NCI-H2029 (cell line): Measurements from ENCODE around the gene USP2.

Source experiments
- DNase-seq: peaks from one replicate; lab custom pipeline; 2025; lab: John Stamatoyannopoulos, UW

USP2 gene

GRCh38 chr11:119363081-119363850, 18.2 kb downstream of the USP2 start:
- peak; percentile 50 for DNase-seq

DNA sequence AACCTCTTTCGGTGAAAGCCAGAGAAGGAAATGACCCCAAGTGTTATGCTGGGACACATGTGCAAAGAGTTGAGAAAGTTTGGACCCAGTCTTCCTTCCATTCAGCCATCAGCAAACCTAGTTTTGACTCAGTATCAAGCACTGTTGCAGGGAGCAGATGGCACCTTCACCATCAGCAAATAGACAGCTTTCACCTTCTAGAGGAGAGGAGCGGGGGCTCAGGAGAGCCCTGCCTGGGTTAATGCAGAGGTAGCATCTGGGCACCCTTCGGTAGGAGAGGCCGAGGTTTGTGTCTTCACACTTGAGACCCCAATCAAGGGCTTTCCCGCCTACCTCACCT, 18.8 kb downstream of the USP2 start:
- no peak for DNase-seq

DNA sequence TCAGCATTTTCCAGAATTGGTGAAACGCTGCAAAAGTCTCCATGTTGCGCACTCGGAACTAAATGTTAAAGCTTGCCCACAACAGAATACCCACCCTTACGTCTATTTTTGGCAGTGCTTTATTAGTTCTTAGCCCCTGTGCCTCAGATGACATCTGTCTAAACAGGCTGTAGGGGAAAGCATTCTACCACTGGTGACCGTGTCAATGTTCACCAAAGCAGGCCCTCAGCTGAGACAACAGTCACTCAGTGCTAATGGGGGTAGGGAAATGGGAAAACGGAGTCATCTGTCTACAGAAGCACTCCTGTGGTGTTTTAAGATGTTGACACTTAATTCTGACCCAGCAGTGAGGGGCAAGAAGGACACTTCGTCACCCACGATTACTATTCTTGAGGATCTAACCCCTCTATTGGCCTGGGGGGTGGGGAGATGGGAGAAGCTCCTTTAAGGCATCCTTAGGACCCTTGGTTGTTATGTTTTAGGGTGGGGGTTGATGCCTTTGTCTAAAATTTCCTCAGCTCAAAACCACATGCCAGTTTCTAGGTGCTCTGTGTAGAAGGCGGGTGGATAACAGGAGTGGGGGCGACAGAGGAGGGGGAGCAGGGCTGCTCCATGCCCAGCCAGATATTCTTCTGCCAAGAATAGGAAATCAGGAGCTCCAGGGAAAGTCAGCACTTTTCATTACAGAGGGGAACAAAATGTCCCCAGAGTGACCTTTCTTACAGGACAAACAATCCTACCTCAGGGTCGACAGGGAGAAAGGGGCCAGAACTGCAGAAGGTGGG, 19.4 kb downstream of the USP2 start:
- DNase-seq: no peak

DNA sequence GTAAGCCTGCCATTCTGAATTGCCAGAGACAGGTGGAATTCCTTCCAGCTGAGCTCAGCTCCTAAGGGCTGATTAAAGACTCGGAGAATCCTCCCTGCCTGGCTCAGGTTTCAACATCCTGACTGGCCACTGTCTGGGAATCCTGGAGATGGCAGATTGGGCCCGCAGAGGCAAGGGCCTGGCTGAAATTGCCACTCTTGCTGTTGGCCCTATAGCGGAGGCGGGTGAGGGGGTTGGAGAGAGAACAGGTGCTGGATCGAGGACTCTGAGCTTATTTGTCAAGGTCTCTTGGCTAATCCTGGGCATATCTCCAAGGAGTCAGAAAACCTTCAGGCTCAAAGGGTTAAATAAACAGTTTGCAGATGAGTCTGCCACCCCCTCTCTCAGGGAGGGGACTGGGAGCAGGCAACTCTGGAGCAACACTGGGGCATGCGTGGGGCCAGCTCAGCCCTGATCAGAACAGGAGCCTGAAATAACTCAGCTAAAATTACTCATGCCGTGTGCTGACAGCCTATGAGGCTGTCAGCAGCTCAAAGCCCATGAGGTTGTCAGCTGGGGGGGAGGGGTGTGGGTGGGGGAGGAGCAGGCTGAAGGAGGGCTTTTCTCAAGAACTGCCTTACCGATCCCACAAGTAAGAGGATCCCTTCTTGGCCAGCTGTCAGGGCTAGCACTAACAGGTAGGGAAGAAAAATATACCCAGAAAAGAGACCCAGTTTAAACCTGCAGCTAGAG, 20.3 kb downstream of the USP2 start:
- DNase-seq: peak; percentile 92

- no peak for DNase-seq
Measured at GRCh38 chr11:119359365-119360214, 21.9 kb downstream of the USP2 start.

GRCh38 chr11:119357074-119357473, 24.4 kb downstream of the USP2 start:
- no peak for DNase-seq

DNA sequence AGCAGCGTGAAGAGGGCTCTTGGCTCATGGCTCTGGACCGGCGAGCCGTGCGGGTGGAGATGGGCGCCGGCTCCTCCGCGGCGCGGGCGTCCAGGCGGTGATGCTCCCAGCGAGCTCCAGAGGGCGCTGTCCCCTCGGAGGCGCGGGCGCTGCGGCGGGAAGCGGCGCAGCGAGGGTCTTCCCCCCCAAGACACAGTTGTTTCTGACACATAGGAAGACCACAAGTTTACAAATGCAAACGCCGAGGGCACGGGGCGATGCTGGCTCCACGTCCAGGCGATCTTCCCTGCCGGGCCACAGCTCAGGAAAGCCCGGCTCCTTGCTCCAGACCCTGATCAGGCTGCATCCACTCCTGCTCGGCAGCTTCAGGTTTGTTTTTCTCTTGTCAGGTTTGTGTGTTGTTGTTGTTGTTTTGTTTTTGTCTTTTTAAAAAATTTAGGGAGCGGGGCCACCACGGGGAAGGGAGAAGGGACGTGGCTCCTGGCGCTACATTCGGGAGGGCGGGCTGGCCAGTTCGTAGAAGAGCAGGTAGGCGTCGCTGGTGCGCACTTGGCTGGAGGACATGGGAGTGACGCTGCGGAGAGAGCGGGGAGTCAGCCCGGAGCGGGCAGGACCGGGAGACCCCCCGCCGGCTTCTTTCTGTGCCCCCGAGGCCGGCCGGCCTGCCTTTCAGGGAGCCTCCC, 25.0 kb downstream of the USP2 start:
- no peak for DNase-seq

GRCh38 chr11:119355091-119355843, 26.2 kb downstream of the USP2 start:
- no peak for DNase-seq

DNA sequence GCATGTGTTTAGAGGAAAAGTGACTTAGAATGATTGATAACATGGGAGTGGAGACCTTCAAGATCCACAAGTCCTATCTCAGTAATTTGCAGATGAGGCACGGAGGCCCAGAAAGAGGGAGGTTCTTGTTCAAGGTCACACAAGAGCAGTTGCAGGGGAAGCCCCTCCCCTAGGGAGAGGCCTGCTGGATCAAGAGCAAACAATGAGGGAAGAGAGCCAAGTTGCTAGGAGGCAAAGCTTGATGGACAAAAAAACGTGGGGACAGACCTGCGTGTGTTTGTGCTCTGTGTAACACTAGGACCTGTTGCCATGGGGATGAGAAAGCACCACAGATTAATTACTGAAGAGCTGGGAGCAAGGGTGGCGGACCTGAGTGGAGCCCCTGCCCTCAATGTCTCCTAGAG, 28.6 kb downstream of the USP2 start:
- DNase-seq: peak; percentile 93

DNA sequence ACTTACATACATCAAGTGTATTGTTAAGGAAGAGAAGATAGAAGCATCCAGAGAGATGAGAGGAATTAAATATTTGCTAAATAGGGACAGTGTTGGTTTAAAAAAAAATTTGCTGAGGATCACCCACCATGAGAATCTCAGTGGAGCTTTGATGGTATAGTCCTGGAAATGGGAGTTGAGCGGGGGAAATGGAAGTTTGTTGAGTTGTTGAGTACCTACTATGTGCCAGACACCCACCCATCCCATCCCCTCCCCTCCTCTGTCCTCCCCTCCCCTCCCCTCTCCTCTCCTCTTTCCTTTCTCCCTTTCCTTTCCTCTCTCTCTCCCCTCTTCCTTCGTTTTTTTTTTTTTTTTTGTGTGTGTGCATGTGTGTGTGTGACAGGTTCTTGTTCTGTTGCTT, 30.3 kb downstream of the USP2 start:
- no peak for DNase-seq

GRCh38 chr11:119350302-119350701, 31.2 kb downstream of the USP2 start:
- DNase-seq: no peak

DNA sequence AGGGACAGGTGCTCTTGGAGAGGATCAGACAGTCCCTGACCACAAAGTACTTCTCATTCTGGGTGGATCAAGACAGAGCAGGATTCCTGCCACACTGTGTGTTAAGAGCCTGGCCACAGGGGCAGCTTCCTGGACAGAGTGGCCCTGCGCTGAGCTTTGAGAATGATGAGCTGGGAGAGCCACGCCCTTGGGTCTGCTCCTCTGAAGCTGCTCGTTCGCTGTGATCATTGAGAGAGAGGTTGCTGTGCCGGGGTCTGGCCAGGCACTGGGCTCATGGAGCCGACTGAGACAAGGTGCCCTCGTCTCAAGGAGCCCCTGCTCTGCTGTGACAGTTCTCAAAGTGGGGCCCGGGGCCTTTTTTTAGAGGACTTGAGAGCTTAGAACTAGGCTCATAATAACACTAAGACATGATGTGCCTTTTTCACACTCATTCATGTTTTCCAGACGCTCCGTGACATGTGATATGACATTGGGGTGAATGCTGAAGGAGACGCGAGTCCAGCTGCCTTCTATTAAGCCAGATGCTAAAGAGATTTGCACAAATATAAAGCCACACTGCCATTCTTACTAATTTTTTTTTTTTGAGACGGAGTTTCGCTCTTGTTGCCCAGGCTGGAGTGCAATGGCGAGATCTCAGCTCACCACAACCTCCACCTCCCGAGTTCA, 33.4 kb downstream of the USP2 start:
- no peak for DNase-seq

GRCh38 chr11:119347242-119347641, 34.2 kb downstream of the USP2 start:
- DNase-seq: no peak

DNA sequence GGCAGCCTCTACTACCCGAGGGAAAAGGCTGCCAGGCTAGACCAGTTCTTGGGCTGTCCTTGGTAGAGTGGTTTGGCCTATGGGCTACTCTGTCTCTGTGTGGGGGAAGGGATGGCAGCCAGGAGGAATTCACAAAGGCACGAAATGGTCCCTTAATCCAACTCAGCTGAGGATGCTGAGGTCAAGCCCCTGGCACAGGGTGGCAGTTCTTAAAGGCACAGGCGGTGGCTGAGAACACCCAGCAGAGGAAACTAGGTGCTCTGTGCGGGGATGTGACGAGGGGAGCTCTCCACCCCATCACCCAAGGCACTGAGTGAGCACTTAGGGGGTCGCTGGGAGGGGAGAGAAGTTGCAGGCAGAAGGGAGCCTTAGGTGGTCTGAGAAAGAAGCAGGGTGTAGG, 34.9 kb downstream of the USP2 start, which contains the start of gene MFRP:
Gene MFRP, minus strand, starts transcription at position 101 of the 400 bp plus-strand sequence. CDS start 192 bp downstream, outside the sequence.
- no peak for DNase-seq

DNA sequence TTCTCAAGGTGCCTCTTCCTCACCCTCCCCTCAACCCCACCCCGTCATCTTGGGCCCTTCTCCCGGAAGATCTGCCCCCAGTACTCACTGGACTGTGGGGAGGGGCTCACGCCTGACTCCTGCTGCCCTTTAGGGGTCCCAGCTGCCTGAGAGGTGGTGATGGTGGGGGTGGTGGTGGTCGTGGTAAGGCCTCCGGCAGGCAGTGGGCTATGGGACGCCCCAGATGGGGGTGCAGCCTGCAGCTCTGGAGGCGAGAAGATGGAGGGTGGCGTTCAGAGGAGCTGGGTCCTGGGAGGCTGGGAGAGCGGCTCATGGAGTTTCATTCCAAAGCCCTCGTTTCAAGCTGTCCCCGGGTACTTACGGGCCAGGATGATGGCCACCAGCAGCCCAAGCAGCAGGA, 35.8 kb downstream of the USP2 start:
- DNase-seq: no peak

- no peak for DNase-seq
Measured at GRCh38 chr11:119344291-119345010, 37.0 kb downstream of the USP2 start.

DNA sequence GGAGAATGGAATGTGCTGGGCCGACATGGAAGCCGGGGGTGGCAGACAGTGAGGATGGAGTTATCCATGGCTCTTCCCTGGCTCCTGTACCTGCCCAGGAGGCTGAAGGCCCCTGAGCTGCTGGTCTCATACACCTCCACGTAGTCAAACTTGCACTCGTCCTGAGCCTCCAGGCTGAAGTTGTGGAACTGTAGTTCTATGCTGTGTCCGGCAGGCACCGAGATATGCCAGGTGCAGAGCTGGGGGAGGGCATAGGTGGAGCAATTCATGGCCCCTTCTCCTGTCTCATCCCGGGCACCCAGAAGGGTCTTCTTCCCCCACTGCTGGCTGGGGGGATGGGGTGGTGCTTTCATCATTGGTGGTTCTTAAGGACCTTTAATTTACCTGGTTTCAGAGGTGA, 37.8 kb downstream of the USP2 start:
- no peak for DNase-seq

DNA sequence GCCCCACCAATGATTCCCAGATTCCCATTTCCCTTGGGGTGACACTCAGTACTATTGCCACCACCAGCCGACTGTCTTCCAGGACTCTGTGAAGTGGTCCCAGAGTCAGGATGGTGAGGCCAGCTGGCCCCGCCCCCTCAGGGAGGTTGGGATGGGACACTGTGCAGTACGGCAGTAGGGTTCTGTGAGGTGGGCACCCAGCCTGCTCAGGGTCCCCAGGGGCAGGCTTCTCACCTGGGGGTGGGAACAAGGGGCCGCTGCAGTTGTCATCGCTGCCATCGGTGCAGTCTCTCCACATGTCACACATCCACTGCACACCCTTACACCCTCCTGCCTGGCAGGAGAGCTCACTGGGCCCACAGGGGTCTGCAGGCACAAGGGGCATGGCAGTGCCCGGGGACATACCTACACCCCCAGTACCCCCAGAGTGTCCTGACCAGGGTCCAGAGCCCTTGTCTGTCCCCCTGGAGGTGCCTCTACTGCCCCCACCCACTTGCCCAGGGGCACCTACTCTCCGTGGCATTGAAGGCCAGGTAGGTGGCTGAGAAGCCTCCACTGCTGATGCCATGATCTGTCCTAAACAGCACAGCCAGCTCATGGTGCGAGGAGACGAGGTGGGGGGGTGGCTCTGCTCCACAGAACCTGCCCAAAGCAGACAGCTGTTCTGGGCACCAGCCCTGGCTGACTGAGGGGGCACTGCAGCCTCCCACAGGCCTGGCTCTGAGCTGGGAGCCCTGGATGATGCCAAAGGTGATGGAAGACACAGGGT, 38.9 kb downstream of the USP2 start:
- no peak for DNase-seq

GRCh38 chr11:119342023-119342300, 39.5 kb downstream of the USP2 start:
- no peak for DNase-seq
